Heart right ventricle (tissue), 16 donors: ENCODE measurements around the gene SVIP. TPM values are rescaled to one million over a fixed set of nuclear protein-coding genes. Genes with fewer than 3 reads are reported as not detected.

Source experiments
- ATAC-seq, 8 donors: fragments of 200-7000 bp; cut with Tn5 transposase; one replicate each; pipeline ENCODE4 v1.9.1; 2020; ENCODE audit warnings: mild to moderate bottlenecking in 8 of 8, moderate library complexity in 8 of 8, moderate number of reproducible peaks in 1 of 8
- DNase-seq, 2 donors: peaks; one replicate each; pipeline ENCODE4 v3.0.0-alpha.2; 2020
- H3K27ac ChIP-seq, 10 donors: fragments of 200-600 bp; sonication (generic) in 2 of 10; one replicate each; pipeline versions ENCODE4 v1.5.0 to v1.8.0; 2020 to 2022; ENCODE audit warnings: mild to moderate bottlenecking in 3 of 10
- H3K27me3 ChIP-seq, 7 donors: fragments of 200-600 bp; one replicate each; pipeline ENCODE4 v1.8.0; 2021 to 2022; ENCODE audit warnings: mild to moderate bottlenecking in 2 of 7
- H3K36me3 ChIP-seq, 9 donors: fragments of 200-600 bp; sonication (generic) in 1 of 9; one replicate each; pipeline versions ENCODE4 v1.5.0 to v1.8.0; 2020 to 2022; ENCODE audit warnings: mild to moderate bottlenecking in 2 of 9
- H3K4me1 ChIP-seq, 9 donors: fragments of 200-600 bp; sonication (generic) in 1 of 9; one replicate each; pipeline versions ENCODE4 v1.5.0 to v1.8.0; 2020 to 2022; ENCODE audit warnings: mild to moderate bottlenecking in 4 of 9
- H3K4me3 ChIP-seq, 10 donors: fragments of 200-600 bp; sonication (generic) in 2 of 10; one replicate each; pipeline versions ENCODE4 v1.5.0 to v1.8.0; 2020 to 2022; ENCODE audit warnings: mild to moderate bottlenecking in 7 of 10, moderate library complexity in 2 of 10
- H3K9me3 ChIP-seq, 11 donors: fragments of 200-600 bp in 10 of 11; sonication (generic) in 2 of 11; one replicate each; pipeline versions ENCODE4 v1.5.0 to v1.8.0; 2013 to 2022; ENCODE audit warnings: mild to moderate bottlenecking in 2 of 11, control low read depth in 1 of 11, moderate library complexity in 1 of 11
- CTCF ChIP-seq, 9 donors: fragments of 200-600 bp; sonication (generic) in 2 of 9; IDR thresholded peaks; one replicate each; pipeline versions ENCODE4 v1.5.0 to v1.8.0; 2021 to 2022; ENCODE audit warnings: antibody characterized with exemption in 9 of 9, mild to moderate bottlenecking in 5 of 9, moderate library complexity in 1 of 9
- WGBS, 2 donors: extraction: QIAGEN DNeasy Blood & Tissue Kit; methylation state at CpG; one replicate each; pipeline ENCODE4 v1.1.7; 2013; ENCODE audit warnings: inconsistent platforms in 1 of 2; 5-methylcytosine and 5-hydroxymethylcytosine counted together
- intact Hi-C, 10 donors: fragments of 100-400 bp; cut with DNase I; formaldehyde crosslinking; loops; one replicate each; pipeline versions ENCODE4 v1.11.1 to v1.14.2; 2022
- polyA plus RNA-seq, 2 donors: library from polyadenylated mRNA; stranded (reverse); fragments of 200-250 nt; gene quantifications; one replicate each; pipeline ENCODE4 v1.2.3, GENCODE V29; 2013
- total RNA-seq, 10 donors: library from RNA; stranded (reverse); fragmentation: NEBNext Ultra II Directional in 3 of 10; extraction: Animal tissue kit (Norgen Biotek cat#: 25700) in 3 of 10; gene quantifications; one replicate each; pipeline versions ENCODE4 v1.2.1 to v1.2.4, GENCODE V29; 2021 to 2023
- donor health status: Arrhythmogenic right ventricular cardiomyopathy.
- donor health status: ischemic (EF 13 %, LVEDD 7.1; RV severe dilation, severe dysfunction).
- donor health status: healthy with polysubstance abuse.
- donor health status: DM: no; HTN: yes; CAD: no.
- donor health status: DM: no; HTN: no; CAD: no.
- donor health status: ischemic (EF 25% LVEDD 6.9; RV normal size, moderate dysfunction).
- donor health status: ischemic (EF 25% LVEDD 5.7; RV mildly dilated, moderate dysfunction).
- donor health status: healthy.
- donor health status: DM: yes; HTN: yes; CAD: no.
- donor health status: Ischemic cardiomyopathy.
- donor health status: ischemic (EF 35%, LVEDD 5.7; RV mildly dilated, moderate dysfunction).
- donor health status: nonischemic (EF 11% LVEDD 7.7; RV severe dilation, severe dysfunction).
- donor health status: DM: yes; HTN: yes; CAD: no.
- donor health status: PGD.
- donor health status: ischemic (EF 29% LVEDD 5.4; RV normal size, mild dysfunction).
- donor health status: nonischemic (EF 23%, LVEDD 6.1; RV moderate dilation, normal function).

Gene SVIP
- total and polyA plus RNA-seq, 12 donors: 9.7 to 30.3 (median 24.1) TPM

- H3K4me1 ChIP-seq: peaks cover 0 to 3% (median 0%) of the 10 kb centered on the region in 9 donors
- intact Hi-C loops: no loop called here
- WGBS, 2 donors: 89 to 97% methylated on average over 1 of the region's 1 CpG
- H3K4me3 ChIP-seq: no peak overlapping the region
- ATAC-seq (no peak), DNase-seq (no peak)
- no peak overlapping the region for H3K27ac ChIP-seq
- no peaks in the 10 kb centered on the region for H3K9me3 ChIP-seq
- H3K27me3 ChIP-seq: no peaks in the 10 kb centered on the region
- TF ChIP-seq CTCF (IDR thresholded peaks at IDR 0.05): no peak
- peaks cover 0 to 5% (median 0%) of the 10 kb centered on the region in 9 donors for H3K36me3 ChIP-seq
These were observed 60.5 kb downstream of the SVIP start for GRCh38 chr11:22769081-22769480.

Other genes with a start within 250 kb of the SVIP start
- gene FANCF, start 204.0 kb downstream of the SVIP start, total RNA-seq: 1 to 10 TPM; 3.1 to 7.6 (median 4.8) TPM
- 1 to 10 TPM; 3.5 to 4.4 TPM for gene FANCF, start 204.0 kb downstream of the SVIP start, polyA plus RNA-seq
- 10 to 100 TPM in 8 of 10 donors, 1 to 10 TPM in 2; 7.4 to 21.7 (median 14.1) TPM for gene GAS2, start 163.2 kb downstream of the SVIP start, total RNA-seq
- 1 to 10 TPM; 1.5 to 6.9 TPM for gene GAS2, start 163.2 kb downstream of the SVIP start, polyA plus RNA-seq
- not detected for gene CCDC179, start 30.7 kb upstream of the SVIP start, total RNA-seq
- gene CCDC179, start 30.7 kb upstream of the SVIP start, polyA plus RNA-seq: not detected